IMR-90 (cell line): ENCODE measurements around the gene HYAL3.

ENCODE experiments used
- BHLHE40 ChIP-seq: fragments of 150-350 bp; IDR thresholded peaks from 2 replicates; pipeline ENCODE4 v1.6.1; 2016; ENCODE audit warnings: mild to moderate bottlenecking, low read depth, low read length
- CEBPB ChIP-seq: IDR thresholded peaks from 2 replicates; pipeline ENCODE4 v1.6.1; 2012; ENCODE audit warnings: low read depth, low read length, improper control_type of control experiment
- CHD1 ChIP-seq: IDR thresholded peaks from 2 replicates; pipeline ENCODE4 v1.6.1; 2012; ENCODE audit warnings: low read depth, low read length, improper control_type of control experiment
- FOS ChIP-seq: fragments of 150-350 bp; IDR thresholded peaks from 2 replicates; pipeline ENCODE4 v1.6.1; 2016; ENCODE audit warnings: low read depth, low read length
- MAZ ChIP-seq: IDR thresholded peaks from 2 replicates; pipeline ENCODE4 v1.6.1; 2012; ENCODE audit warnings: low read depth, mild to moderate bottlenecking, low read length, improper control_type of control experiment, moderate library complexity, borderline replicate concordance
- MXI1 ChIP-seq: IDR thresholded peaks from 2 replicates; pipeline ENCODE4 v1.6.1; 2012; ENCODE audit warnings: low read depth, mild to moderate bottlenecking, low read length, moderate library complexity, borderline replicate concordance
- POLR2A ChIP-seq: IDR thresholded peaks from 2 replicates; pipeline ENCODE4 v1.6.1; 2012; ENCODE audit warnings: mild to moderate bottlenecking, low read depth, low read length
- RAD21 ChIP-seq: IDR thresholded peaks from 2 replicates; pipeline ENCODE4 v1.6.1; 2012; ENCODE audit warnings: low read length, improper control_type of control experiment
- RCOR1 ChIP-seq: IDR thresholded peaks from 2 replicates; pipeline ENCODE4 v1.6.1; 2012; ENCODE audit warnings: mild to moderate bottlenecking, low read length, improper control_type of control experiment; ENCODE audit not compliant: insufficient replicate concordance
- RFX5 ChIP-seq: IDR thresholded peaks from 2 replicates; pipeline ENCODE4 v1.8.0; 2012; ENCODE audit warnings: low read depth, mild to moderate bottlenecking, low read length, moderate library complexity
- SMC3 ChIP-seq: fragments of 150-350 bp; IDR thresholded peaks from 2 replicates; pipeline ENCODE4 v1.6.1; 2016; ENCODE audit warnings: low read depth, mild to moderate bottlenecking, antibody characterized with exemption, low read length, moderate library complexity
- TF ChIP-seq, protein P1 (sequence below): fragments of 150-350 bp; IDR thresholded peaks from 2 replicates; pipeline ENCODE4 v1.6.1; 2016; ENCODE audit warnings: low read depth, mild to moderate bottlenecking, low read length, moderate library complexity, borderline replicate concordance
- TF ChIP-seq, protein P2 (sequence below): conservative IDR thresholded peaks from 2 replicates; pipeline ENCODE4 v1.5.1; 2012; ENCODE audit warnings: mild to moderate bottlenecking, low read depth, low read length, improper control_type of control experiment
- TF ChIP-seq, protein P3 (sequence below): fragments of 150-350 bp; IDR thresholded peaks from 2 replicates; pipeline ENCODE4 v1.6.1; 2017; ENCODE audit warnings: mild to moderate bottlenecking, antibody characterized with exemption, low read length, low read depth

DNA sequence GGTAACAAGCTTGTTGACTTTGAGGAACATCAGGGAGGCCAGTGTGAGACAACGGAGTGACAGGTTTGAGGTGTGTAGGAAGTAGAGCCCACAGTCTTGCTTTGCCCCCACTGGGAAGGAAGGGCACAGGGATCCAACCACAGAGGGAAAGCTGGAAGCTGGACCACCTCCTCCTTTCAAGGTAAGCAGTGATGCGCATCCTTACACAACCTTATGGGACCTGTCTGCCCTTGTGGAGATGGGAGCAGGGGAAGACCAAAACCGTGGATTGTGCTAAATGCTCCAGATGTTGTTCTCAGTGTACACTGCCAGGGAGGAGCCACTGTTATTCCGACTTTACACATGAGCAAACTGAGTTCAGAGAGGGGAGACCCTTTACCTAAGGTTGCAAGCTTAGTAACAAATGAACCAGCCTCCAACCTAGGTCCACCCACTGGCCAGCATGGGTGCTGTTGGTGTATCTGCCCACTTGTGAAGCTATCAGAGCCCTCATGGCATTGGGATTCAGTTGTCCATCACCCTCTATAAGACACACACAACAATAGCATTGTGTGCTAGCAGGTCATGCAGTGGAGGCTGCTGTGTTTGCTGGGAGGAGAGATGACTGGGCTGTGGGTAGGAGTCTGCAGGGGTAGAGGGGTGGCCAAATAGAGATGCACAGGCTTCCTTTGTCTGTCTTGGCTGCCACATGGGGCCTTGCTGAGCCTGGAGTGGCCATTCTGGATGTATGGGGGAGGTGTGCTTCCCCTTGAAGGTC is 20.9 kb downstream of the HYAL3 start:
- TF ChIP-seq, protein P1, sequence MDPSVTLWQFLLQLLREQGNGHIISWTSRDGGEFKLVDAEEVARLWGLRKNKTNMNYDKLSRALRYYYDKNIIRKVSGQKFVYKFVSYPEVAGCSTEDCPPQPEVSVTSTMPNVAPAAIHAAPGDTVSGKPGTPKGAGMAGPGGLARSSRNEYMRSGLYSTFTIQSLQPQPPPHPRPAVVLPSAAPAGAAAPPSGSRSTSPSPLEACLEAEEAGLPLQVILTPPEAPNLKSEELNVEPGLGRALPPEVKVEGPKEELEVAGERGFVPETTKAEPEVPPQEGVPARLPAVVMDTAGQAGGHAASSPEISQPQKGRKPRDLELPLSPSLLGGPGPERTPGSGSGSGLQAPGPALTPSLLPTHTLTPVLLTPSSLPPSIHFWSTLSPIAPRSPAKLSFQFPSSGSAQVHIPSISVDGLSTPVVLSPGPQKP: no peak
- TF ChIP-seq, protein P2, sequence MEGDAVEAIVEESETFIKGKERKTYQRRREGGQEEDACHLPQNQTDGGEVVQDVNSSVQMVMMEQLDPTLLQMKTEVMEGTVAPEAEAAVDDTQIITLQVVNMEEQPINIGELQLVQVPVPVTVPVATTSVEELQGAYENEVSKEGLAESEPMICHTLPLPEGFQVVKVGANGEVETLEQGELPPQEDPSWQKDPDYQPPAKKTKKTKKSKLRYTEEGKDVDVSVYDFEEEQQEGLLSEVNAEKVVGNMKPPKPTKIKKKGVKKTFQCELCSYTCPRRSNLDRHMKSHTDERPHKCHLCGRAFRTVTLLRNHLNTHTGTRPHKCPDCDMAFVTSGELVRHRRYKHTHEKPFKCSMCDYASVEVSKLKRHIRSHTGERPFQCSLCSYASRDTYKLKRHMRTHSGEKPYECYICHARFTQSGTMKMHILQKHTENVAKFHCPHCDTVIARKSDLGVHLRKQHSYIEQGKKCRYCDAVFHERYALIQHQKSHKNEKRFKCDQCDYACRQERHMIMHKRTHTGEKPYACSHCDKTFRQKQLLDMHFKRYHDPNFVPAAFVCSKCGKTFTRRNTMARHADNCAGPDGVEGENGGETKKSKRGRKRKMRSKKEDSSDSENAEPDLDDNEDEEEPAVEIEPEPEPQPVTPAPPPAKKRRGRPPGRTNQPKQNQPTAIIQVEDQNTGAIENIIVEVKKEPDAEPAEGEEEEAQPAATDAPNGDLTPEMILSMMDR: no peak
- no peak for TF ChIP-seq MAZ
- no peak for TF ChIP-seq POLR2A
- no peak for TF ChIP-seq RAD21
- TF ChIP-seq SMC3: no peak
- no peak for TF ChIP-seq BHLHE40
- no peak for TF ChIP-seq CHD1
- no peak for TF ChIP-seq CEBPB
- TF ChIP-seq RFX5: no peak
- TF ChIP-seq MXI1: no peak
- no peak for TF ChIP-seq FOS
- TF ChIP-seq, protein P3, sequence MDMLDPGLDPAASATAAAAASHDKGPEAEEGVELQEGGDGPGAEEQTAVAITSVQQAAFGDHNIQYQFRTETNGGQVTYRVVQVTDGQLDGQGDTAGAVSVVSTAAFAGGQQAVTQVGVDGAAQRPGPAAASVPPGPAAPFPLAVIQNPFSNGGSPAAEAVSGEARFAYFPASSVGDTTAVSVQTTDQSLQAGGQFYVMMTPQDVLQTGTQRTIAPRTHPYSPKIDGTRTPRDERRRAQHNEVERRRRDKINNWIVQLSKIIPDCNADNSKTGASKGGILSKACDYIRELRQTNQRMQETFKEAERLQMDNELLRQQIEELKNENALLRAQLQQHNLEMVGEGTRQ: no peak
- no peak for TF ChIP-seq RCOR1
